Liver (tissue), 3 donors: Measurements from ENCODE around the gene INPP4A.

Source experiments
- EGR1 ChIP-seq, 2 donors: IDR thresholded peaks; 2 replicates each; pipeline ENCODE4 v1.6.1; 2016 to 2018; ENCODE audit warnings: antibody characterized with exemption in 2 of 2, low read depth in 2 of 2
- FOXA1 ChIP-seq: IDR thresholded peaks from 2 replicates; pipeline ENCODE4 v1.6.1; 2016; ENCODE audit warnings: antibody characterized with exemption
- GABPA ChIP-seq, 2 donors: IDR thresholded peaks in 1 of 2; conservative IDR thresholded peaks in 1 of 2; 2 replicates each; pipeline ENCODE4 v1.6.1; 2016; ENCODE audit warnings: antibody characterized with exemption in 2 of 2, mild to moderate bottlenecking in 1 of 2, moderate library complexity in 1 of 2
- JUND ChIP-seq, 2 donors: IDR thresholded peaks; 2 replicates each; pipeline ENCODE4 v1.6.1; 2016; ENCODE audit warnings: antibody characterized with exemption in 2 of 2
- RAD21 ChIP-seq, 2 donors: IDR thresholded peaks; 2 replicates each; pipeline ENCODE4 v1.6.1; 2016; ENCODE audit warnings: antibody characterized with exemption in 2 of 2, mild to moderate bottlenecking in 2 of 2
- RXRA ChIP-seq, 2 donors: IDR thresholded peaks; 2 replicates each; pipeline ENCODE4 v1.6.1; 2017 to 2018; ENCODE audit warnings: antibody characterized with exemption in 2 of 2, mild to moderate bottlenecking in 1 of 2
- SP1 ChIP-seq: IDR thresholded peaks from 2 replicates; pipeline ENCODE4 v1.6.1; 2018; ENCODE audit warnings: antibody characterized with exemption, mild to moderate bottlenecking
- TAF1 ChIP-seq: conservative IDR thresholded peaks from 2 replicates; pipeline ENCODE4 v1.6.1; 2016; ENCODE audit warnings: antibody characterized with exemption, mild to moderate bottlenecking
- YY1 ChIP-seq: IDR thresholded peaks from 2 replicates; pipeline ENCODE4 v1.6.1; 2016; ENCODE audit warnings: antibody characterized with exemption, mild to moderate bottlenecking
- TF ChIP-seq, protein P1 (sequence below): fragments of 150-350 bp; IDR thresholded peaks from 2 replicates; pipeline ENCODE4 v1.5.1; 2017; ENCODE audit warnings: improper control_type of control experiment, low read depth, low read length; ENCODE audit not compliant: missing input control
- TF ChIP-seq, protein P2 (sequence below): IDR thresholded peaks from 2 replicates; pipeline ENCODE4 v1.6.1; 2016; ENCODE audit warnings: antibody characterized with exemption
- TF ChIP-seq, protein P3 (sequence below): IDR thresholded peaks from 2 replicates; pipeline ENCODE4 v1.6.1; 2016; ENCODE audit warnings: antibody characterized with exemption
- TF ChIP-seq, protein P4 (sequence below): IDR thresholded peaks from 2 replicates; pipeline ENCODE4 v1.6.1; 2016; ENCODE audit warnings: antibody characterized with exemption, mild to moderate bottlenecking
- TF ChIP-seq, protein P5 (sequence below): IDR thresholded peaks from 2 replicates; pipeline ENCODE4 v1.6.1; 2016; ENCODE audit warnings: antibody characterized with exemption
- donor health status: healthy.
- donor health status: healthy.

DNA sequence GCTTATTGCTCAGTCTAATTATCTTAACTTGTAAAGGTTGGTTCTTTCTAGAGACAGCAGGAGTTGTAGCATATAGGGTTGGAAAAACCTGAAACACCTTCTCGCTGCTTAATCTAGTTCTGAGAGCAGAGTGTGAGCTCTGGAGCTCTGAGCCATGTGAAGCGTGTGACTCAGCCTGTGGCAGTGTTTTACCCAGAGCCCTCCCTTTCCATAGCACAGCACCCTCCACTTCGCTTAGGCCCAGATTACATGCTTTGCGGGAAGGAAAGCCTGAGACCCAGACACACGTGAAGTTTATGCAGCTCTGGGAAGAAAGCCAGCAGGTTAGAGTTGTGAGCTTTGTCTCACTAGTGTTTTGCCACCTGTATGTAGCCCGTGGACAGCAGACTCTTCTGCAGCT lies 74.5 kb downstream of the INPP4A start:
- TF ChIP-seq, protein P1, sequence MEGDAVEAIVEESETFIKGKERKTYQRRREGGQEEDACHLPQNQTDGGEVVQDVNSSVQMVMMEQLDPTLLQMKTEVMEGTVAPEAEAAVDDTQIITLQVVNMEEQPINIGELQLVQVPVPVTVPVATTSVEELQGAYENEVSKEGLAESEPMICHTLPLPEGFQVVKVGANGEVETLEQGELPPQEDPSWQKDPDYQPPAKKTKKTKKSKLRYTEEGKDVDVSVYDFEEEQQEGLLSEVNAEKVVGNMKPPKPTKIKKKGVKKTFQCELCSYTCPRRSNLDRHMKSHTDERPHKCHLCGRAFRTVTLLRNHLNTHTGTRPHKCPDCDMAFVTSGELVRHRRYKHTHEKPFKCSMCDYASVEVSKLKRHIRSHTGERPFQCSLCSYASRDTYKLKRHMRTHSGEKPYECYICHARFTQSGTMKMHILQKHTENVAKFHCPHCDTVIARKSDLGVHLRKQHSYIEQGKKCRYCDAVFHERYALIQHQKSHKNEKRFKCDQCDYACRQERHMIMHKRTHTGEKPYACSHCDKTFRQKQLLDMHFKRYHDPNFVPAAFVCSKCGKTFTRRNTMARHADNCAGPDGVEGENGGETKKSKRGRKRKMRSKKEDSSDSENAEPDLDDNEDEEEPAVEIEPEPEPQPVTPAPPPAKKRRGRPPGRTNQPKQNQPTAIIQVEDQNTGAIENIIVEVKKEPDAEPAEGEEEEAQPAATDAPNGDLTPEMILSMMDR: no peak
- no peak for TF ChIP-seq EGR1 (IDR thresholded peaks at IDR 0.05; ENCODE audit: low read depth in 2 of 2)
- TF ChIP-seq YY1: no peak
- TF ChIP-seq, protein P2, sequence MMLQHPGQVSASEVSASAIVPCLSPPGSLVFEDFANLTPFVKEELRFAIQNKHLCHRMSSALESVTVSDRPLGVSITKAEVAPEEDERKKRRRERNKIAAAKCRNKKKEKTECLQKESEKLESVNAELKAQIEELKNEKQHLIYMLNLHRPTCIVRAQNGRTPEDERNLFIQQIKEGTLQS: no peak
- TF ChIP-seq JUND (IDR thresholded peaks at IDR 0.05): no peak
- TF ChIP-seq FOXA1: no peak
- TF ChIP-seq, protein P3, sequence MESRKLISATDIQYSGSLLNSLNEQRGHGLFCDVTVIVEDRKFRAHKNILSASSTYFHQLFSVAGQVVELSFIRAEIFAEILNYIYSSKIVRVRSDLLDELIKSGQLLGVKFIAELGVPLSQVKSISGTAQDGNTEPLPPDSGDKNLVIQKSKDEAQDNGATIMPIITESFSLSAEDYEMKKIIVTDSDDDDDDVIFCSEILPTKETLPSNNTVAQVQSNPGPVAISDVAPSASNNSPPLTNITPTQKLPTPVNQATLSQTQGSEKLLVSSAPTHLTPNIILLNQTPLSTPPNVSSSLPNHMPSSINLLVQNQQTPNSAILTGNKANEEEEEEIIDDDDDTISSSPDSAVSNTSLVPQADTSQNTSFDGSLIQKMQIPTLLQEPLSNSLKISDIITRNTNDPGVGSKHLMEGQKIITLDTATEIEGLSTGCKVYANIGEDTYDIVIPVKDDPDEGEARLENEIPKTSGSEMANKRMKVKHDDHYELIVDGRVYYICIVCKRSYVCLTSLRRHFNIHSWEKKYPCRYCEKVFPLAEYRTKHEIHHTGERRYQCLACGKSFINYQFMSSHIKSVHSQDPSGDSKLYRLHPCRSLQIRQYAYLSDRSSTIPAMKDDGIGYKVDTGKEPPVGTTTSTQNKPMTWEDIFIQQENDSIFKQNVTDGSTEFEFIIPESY: no peak
- TF ChIP-seq, protein P4, sequence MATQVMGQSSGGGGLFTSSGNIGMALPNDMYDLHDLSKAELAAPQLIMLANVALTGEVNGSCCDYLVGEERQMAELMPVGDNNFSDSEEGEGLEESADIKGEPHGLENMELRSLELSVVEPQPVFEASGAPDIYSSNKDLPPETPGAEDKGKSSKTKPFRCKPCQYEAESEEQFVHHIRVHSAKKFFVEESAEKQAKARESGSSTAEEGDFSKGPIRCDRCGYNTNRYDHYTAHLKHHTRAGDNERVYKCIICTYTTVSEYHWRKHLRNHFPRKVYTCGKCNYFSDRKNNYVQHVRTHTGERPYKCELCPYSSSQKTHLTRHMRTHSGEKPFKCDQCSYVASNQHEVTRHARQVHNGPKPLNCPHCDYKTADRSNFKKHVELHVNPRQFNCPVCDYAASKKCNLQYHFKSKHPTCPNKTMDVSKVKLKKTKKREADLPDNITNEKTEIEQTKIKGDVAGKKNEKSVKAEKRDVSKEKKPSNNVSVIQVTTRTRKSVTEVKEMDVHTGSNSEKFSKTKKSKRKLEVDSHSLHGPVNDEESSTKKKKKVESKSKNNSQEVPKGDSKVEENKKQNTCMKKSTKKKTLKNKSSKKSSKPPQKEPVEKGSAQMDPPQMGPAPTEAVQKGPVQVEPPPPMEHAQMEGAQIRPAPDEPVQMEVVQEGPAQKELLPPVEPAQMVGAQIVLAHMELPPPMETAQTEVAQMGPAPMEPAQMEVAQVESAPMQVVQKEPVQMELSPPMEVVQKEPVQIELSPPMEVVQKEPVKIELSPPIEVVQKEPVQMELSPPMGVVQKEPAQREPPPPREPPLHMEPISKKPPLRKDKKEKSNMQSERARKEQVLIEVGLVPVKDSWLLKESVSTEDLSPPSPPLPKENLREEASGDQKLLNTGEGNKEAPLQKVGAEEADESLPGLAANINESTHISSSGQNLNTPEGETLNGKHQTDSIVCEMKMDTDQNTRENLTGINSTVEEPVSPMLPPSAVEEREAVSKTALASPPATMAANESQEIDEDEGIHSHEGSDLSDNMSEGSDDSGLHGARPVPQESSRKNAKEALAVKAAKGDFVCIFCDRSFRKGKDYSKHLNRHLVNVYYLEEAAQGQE: no peak
- no peak for TF ChIP-seq SP1
- no peak for TF ChIP-seq GABPA (IDR thresholded peaks at IDR 0.05 in 1 of 2, conservative IDR thresholded peaks at IDR 0.05 in 1 of 2)
- no peak for TF ChIP-seq RAD21 (IDR thresholded peaks at IDR 0.05)
- no peak for TF ChIP-seq RXRA (IDR thresholded peaks at IDR 0.05)
- TF ChIP-seq TAF1: no peak
- TF ChIP-seq, protein P5, sequence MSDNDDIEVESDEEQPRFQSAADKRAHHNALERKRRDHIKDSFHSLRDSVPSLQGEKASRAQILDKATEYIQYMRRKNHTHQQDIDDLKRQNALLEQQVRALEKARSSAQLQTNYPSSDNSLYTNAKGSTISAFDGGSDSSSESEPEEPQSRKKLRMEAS: no peak
